ENCODE results near the gene ENPP7. TPM values are rescaled to one million over a fixed set of nuclear protein-coding genes. Genes with fewer than 3 reads are reported as not detected.

Gene ENPP7
- total RNA-seq, 6 experiments from 2014 or later = not detected

DNA sequence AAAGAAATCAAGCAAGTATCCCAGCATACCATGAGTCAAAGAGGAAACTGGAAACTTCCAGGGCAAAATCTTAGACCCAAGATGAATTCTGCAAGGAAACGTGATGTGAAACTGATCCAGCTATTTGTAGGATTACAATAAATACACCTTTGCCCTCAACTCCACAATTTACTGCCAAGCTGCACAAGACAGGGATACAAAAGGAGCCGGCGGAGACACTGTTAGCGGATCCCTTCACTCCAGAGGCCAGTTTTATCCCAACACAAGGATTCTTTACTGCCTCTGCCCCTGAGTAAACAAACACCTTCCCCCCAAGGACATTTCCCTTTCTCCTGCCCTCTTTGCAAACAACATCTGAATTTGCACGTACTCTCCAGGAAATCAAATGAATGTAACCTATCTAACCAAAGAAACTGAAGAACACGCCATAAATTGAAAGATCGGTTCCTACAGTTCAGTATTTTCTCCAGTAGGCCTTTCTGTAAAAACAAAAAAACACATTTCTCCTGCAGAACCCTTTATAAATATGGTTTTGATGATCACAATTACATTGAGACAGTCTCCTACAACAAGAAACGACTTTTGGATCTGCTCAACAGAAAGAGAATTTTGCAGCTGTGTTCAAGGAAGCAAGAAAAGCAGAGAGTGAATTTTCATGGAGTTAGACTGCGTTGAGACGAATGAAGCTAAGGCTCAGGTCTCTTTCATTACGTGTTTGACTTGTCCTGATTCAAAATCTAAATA lies 45.8 kb downstream of the ENPP7 start:
- H3K4me1 Mint-ChIP-seq (ENCODE audit: low read depth) = no peaks in the 10 kb centered on the region; the same call in 1 of the 2 replicates
- H3K9me3 Mint-ChIP-seq = no peaks in the 10 kb centered on the region
- DNase-seq = no peak
- H3K27ac Mint-ChIP-seq = no peak overlapping the region
- H3K36me3 Mint-ChIP-seq (ENCODE audit: low read depth) = no peaks in the 10 kb centered on the region
- peak overlapping the region; percentile 29; the same call in 1 of the 2 replicates for H3K4me3 Mint-ChIP-seq
- no peak for TF ChIP-seq CTCF (IDR thresholded peaks at IDR 0.05)
- H3K27me3 Mint-ChIP-seq (ENCODE audit: insufficient read depth) = peaks cover 49% of the 10 kb centered on the region

GRCh38 chr17:79777120-79777893 lies 46.6 kb downstream of the ENPP7 start:
- H3K4me3 Mint-ChIP-seq = peak overlapping the region; percentile 56
- H3K27me3 Mint-ChIP-seq (ENCODE audit: insufficient read depth) = peaks cover 45% of the 10 kb centered on the region
- peak; percentile 51 for TF ChIP-seq CTCF (IDR thresholded peaks at IDR 0.05)
- H3K9me3 Mint-ChIP-seq = no peaks in the 10 kb centered on the region
- H3K27ac Mint-ChIP-seq = no peak overlapping the region
- peak; percentile 19 for DNase-seq
- no peaks in the 10 kb centered on the region; the same call in 1 of the 2 replicates for H3K4me1 Mint-ChIP-seq (ENCODE audit: low read depth)
- no peaks in the 10 kb centered on the region for H3K36me3 Mint-ChIP-seq (ENCODE audit: low read depth)

DNA sequence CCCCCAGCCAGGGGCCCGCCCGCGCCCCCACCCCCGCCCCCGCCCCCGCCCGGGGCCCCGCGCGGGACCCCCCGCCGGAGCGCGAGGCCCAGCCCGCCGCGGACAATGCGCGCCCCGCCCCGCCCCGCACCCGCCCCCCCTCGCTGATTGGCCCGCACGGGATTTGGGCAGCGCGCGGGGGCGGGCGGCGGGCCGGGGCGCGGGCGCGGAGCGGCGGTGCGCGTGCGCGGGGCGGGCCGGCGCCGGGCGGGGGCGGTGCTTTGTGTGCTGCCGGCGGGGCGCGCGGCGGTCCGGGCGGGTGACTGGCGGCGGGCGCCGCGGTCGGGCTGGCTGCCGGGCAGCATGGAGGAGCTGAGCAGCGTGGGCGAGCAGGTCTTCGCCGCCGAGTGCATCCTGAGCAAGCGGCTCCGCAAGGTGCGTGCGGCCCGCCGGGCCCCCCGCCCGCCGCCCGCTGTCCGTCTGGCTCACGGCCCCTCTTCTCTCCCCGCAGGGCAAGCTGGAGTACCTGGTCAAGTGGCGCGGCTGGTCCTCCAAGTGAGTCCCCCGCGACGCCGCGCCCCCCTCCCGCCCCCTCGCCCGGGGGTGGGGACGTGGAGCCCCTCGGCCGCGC lies 47.3 kb downstream of the ENPP7 start, which contains the start of gene CBX2:
Gene CBX2, plus strand, starts transcription at position 255 of the 610 bp plus-strand sequence. Its CDS starts 88 bp downstream, at position 343.
- peak within 1 kb of the TSS; percentile 80 for H3K4me3 Mint-ChIP-seq
- no peak for TF ChIP-seq CTCF (IDR thresholded peaks at IDR 0.05)
- H3K4me1 Mint-ChIP-seq (ENCODE audit: low read depth) = no peaks in the 10 kb centered on the region; the same call in 1 of the 2 replicates
- H3K27me3 Mint-ChIP-seq (ENCODE audit: insufficient read depth) = peaks cover 40% of the 10 kb centered on the region
- H3K27ac Mint-ChIP-seq = no peak within 1 kb of the TSS; the same call in 1 of the 2 replicates
- DNase-seq = peak; percentile 56
- no peaks in the 10 kb centered on the region for H3K9me3 Mint-ChIP-seq
- H3K36me3 Mint-ChIP-seq (ENCODE audit: low read depth) = no peaks in the 10 kb centered on the region

DNA sequence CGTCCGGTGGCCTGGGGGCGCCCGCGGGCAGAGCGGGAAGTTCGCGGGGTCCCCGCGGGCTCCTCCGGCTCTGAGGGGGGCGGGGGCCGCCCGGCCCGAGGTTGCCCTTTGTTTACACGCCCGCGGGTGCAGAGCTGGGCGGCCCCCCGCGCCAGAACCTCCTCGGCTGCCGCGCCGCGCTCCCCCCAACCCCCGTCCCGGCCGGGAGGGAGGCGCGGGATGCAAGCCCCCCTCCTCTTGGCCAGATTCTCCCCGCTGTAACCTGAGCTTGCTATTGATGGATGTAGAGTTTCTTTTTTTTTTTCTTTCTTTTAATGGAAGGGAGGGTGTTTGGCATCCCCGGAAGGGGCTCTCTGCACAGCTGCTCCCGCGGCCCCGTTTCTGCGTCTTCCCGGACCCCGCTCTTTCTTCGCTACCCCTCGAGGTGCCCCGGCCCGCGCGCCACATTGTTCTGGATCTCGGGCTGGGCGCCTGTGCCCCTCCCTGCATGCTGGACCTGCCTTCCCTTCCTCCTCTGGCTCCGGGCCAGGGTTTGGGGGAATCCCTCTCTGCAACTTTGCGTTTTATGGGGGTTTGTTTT lies 47.9 kb downstream of the ENPP7 start:
- H3K27ac Mint-ChIP-seq = no peak overlapping the region; the same call in 1 of the 2 replicates
- DNase-seq = no peak

More for the DNA sequence above, 47.9 kb downstream of the ENPP7 start:
- H3K9me3 Mint-ChIP-seq = no peaks in the 10 kb centered on the region
- peaks cover 39% of the 10 kb centered on the region for H3K27me3 Mint-ChIP-seq (ENCODE audit: insufficient read depth)
- peak; percentile 16; the same call in 1 of the 2 replicates for TF ChIP-seq CTCF (IDR thresholded peaks at IDR 0.05)
- H3K4me3 Mint-ChIP-seq = peak overlapping the region; percentile 80
- no peaks in the 10 kb centered on the region for H3K36me3 Mint-ChIP-seq (ENCODE audit: low read depth)
- H3K4me1 Mint-ChIP-seq (ENCODE audit: low read depth) = no peaks in the 10 kb centered on the region; the same call in 1 of the 2 replicates

Data from HFFc6 (cell line).